PFSK-1 (cell line): ENCODE data around the gene SLC5A5.

Experiments
- FOXP2 ChIP-seq: optimal IDR thresholded peaks from 2 replicates; pipeline ENCODE3; 2011; ENCODE audit warnings: borderline replicate concordance, control low read depth, inconsistent platforms; ENCODE audit not compliant: insufficient read depth; ENCODE audit errors: extremely low read length, extremely low read depth
- POLR2AphosphoS5 ChIP-seq: IDR thresholded peaks from 2 replicates; pipeline ENCODE4 v1.6.1; 2012; ENCODE audit warnings: low read depth, mild to moderate bottlenecking, control low read depth, low read length, moderate library complexity
- SIN3A ChIP-seq: IDR thresholded peaks from 2 replicates; pipeline ENCODE4 v1.6.1; 2012; ENCODE audit warnings: mild to moderate bottlenecking, low read length, moderate library complexity, borderline replicate concordance; ENCODE audit not compliant: insufficient read depth
- TAF1 ChIP-seq: IDR thresholded peaks from 2 replicates; pipeline ENCODE4 v1.6.1; 2012; ENCODE audit warnings: low read length, control low read depth, borderline replicate concordance; ENCODE audit not compliant: insufficient read depth
- TF ChIP-seq, protein P1 (sequence below), 2 experiments: IDR thresholded peaks; 2 replicates each; pipeline versions ENCODE4 v1.6.1 to v1.8.0; 2011 to 2012; ENCODE audit warnings: low read depth in 2 of 2, low read length in 2 of 2, control low read depth in 1 of 2, inconsistent platforms in 1 of 2, mild to moderate bottlenecking in 1 of 2, moderate library complexity in 1 of 2; ENCODE audit not compliant: insufficient read depth in 1 of 2

Gene SLC5A5

DNA sequence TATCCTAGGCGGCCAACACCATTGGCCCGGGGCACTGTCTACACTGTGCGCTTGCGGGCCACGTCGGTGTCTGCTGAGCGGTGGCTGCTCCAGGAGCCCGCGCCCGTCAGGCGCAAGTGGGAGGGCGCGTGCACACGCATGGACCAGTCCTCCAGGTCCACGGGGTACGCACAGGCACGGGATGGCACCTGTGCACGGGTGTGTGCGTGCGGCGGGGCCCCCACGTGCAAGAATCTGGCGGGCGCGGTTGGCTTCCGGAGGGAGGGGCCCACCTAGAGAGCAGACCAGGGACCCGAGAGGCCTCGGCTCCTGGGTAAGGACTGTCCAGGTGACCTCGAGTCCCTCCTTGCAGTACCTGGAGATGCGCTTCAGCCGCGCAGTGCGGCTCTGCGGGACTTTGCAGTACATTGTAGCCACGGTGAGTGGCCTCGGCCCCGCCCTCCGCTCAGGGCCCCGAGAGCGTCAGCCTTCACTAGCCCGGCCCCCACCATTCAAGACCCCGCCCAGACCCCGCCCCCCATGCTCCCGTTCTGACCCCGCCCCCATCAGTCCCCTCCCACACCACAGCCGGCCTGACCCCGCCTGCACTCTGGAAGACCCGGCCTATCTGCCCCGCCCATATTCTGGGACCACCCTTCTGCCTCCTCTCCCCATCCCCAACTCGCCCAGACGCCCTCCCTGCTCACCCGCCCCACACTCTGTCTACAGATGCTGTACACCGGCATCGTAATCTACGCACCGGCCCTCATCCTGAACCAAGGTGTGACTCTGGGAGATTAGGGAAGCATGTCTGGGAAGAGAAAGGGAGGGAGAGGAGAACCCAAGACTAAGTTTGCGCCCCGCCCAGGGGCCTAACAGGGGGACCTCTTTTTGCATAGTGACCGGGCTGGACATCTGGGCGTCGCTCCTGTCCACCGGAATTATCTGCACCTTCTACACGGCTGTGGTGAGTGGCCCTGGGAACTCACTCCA lies 2.3 kb downstream of the SLC5A5 start:
- TF ChIP-seq, protein P1, sequence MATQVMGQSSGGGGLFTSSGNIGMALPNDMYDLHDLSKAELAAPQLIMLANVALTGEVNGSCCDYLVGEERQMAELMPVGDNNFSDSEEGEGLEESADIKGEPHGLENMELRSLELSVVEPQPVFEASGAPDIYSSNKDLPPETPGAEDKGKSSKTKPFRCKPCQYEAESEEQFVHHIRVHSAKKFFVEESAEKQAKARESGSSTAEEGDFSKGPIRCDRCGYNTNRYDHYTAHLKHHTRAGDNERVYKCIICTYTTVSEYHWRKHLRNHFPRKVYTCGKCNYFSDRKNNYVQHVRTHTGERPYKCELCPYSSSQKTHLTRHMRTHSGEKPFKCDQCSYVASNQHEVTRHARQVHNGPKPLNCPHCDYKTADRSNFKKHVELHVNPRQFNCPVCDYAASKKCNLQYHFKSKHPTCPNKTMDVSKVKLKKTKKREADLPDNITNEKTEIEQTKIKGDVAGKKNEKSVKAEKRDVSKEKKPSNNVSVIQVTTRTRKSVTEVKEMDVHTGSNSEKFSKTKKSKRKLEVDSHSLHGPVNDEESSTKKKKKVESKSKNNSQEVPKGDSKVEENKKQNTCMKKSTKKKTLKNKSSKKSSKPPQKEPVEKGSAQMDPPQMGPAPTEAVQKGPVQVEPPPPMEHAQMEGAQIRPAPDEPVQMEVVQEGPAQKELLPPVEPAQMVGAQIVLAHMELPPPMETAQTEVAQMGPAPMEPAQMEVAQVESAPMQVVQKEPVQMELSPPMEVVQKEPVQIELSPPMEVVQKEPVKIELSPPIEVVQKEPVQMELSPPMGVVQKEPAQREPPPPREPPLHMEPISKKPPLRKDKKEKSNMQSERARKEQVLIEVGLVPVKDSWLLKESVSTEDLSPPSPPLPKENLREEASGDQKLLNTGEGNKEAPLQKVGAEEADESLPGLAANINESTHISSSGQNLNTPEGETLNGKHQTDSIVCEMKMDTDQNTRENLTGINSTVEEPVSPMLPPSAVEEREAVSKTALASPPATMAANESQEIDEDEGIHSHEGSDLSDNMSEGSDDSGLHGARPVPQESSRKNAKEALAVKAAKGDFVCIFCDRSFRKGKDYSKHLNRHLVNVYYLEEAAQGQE (IDR thresholded peaks at IDR 0.05; ENCODE audit: insufficient read depth in 1 of 2, low read depth in 2 of 2, low read length in 2 of 2) = no peak
- no peak for TF ChIP-seq POLR2AphosphoS5
- TF ChIP-seq FOXP2 = no peak
- TF ChIP-seq SIN3A = no peak
- no peak for TF ChIP-seq TAF1

DNA sequence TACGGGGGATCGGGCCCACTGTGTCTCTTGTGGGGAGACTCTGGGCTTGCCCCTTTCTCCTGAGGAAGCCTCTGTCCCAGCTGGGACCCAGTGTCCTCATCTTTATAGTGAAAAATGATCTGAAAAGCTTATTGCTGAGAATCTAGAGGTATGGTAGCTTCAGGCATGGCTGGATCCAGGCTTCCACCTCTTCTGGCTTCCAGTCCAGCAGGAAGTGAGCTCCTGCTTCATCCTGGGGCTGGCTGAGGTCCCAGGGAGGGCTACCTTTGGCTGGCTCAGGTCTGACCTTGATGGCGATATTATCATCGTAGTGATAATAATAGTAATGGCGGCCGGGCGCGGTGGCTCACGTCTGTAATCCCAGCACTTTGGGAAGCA lies 3.0 kb downstream of the SLC5A5 start:
- TF ChIP-seq SIN3A (no peak), POLR2AphosphoS5 (no peak), FOXP2 (no peak), TAF1 (no peak)
- TF ChIP-seq, protein P1 (IDR thresholded peaks at IDR 0.05; ENCODE audit: insufficient read depth in 1 of 2, low read depth in 2 of 2, low read length in 2 of 2) = no peak

GRCh38 chr19:17877696-17878095 lies 6.0 kb downstream of the SLC5A5 start:
- TF ChIP-seq, protein P1 (IDR thresholded peaks at IDR 0.05; ENCODE audit: insufficient read depth in 1 of 2, low read depth in 2 of 2, low read length in 2 of 2) = no peak
- TF ChIP-seq POLR2AphosphoS5 (no peak), SIN3A (no peak), TAF1 (no peak), FOXP2 (no peak)

DNA sequence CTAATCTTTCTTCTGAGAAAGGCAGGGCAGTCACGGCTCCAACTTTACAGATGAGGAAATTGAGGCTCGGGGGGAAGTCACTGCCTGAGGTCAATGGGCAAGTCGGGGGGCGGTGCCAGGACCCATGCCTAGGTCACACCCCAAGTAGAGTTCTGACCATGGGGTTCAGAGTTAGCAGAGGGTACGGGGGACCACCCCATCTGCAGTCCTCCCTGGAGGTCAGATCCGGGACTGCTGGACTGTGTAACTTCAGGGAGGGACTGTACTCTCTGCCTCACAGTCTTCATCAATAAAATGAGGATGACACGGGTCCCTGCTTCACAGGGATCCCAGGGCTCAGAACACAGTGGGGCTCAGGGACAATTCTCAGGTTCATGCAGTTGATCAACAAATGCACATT lies 7.7 kb downstream of the SLC5A5 start:
- TF ChIP-seq POLR2AphosphoS5 (no peak), SIN3A (no peak), FOXP2 (no peak), TAF1 (no peak)
- TF ChIP-seq, protein P1 (IDR thresholded peaks at IDR 0.05; ENCODE audit: insufficient read depth in 1 of 2, low read depth in 2 of 2, low read length in 2 of 2) = no peak

- no peak for TF ChIP-seq FOXP2
- TF ChIP-seq, protein P1 (IDR thresholded peaks at IDR 0.05; ENCODE audit: insufficient read depth in 1 of 2, low read depth in 2 of 2, low read length in 2 of 2) = no peak
- no peak for TF ChIP-seq TAF1
- TF ChIP-seq POLR2AphosphoS5 = no peak
- no peak for TF ChIP-seq SIN3A
These were observed 10.0 kb downstream of the SLC5A5 start for GRCh38 chr19:17881701-17882100.
